ENCODE measurements around the gene TBL1X.

DNA sequence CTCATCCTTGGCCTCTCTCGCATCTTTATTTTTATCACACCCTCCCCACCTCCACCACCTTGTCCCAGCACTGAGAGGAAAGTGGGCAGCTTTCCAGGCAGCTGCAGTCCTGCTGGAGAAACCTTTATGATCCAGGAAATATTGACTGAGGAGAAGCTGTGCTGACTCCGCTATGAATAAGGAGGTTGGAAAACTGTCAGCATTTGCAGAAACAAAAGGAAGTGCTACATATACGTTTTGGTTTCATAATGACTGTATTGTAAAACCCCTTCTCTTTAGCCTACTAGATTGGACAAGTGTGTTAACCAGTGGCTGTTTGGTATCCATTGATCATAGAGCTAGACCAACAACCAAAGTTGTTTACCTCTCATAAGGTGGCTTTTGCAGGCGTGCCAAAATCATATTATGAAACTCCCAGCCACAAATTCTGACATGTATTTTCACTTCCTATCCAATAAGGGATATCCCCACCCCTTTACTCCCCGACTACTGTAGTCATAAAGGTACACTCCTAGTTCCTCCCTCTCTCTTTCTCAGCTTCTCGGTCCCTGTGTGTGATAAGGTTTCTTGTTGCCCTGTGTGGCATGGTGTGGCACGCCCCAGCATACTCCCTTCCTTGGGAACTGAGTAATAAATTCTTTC lies 212.4 kb downstream of the TBL1X start:
- TF ChIP-seq POLR2A (IDR thresholded peaks at IDR 0.05) = no peak
- TF ChIP-seq, protein P1, sequence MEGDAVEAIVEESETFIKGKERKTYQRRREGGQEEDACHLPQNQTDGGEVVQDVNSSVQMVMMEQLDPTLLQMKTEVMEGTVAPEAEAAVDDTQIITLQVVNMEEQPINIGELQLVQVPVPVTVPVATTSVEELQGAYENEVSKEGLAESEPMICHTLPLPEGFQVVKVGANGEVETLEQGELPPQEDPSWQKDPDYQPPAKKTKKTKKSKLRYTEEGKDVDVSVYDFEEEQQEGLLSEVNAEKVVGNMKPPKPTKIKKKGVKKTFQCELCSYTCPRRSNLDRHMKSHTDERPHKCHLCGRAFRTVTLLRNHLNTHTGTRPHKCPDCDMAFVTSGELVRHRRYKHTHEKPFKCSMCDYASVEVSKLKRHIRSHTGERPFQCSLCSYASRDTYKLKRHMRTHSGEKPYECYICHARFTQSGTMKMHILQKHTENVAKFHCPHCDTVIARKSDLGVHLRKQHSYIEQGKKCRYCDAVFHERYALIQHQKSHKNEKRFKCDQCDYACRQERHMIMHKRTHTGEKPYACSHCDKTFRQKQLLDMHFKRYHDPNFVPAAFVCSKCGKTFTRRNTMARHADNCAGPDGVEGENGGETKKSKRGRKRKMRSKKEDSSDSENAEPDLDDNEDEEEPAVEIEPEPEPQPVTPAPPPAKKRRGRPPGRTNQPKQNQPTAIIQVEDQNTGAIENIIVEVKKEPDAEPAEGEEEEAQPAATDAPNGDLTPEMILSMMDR (IDR thresholded peaks at IDR 0.05) = no peak
- no peak for TF ChIP-seq POLR2AphosphoS5 (IDR thresholded peaks at IDR 0.05)
- no peak for TF ChIP-seq EP300 (IDR thresholded peaks at IDR 0.05)
